Left renal pelvis (tissue), 4 donors: ENCODE measurements around the gene LAD1. TPM values are rescaled to one million over a fixed set of nuclear protein-coding genes. Genes with fewer than 3 reads are reported as not detected.

ENCODE experiments used
- DNase-seq, 4 donors: peaks; one replicate each; pipeline ENCODE4 v3.0.0-alpha.2; 2013; ENCODE audit warnings: low read depth in 4 of 4, low spot score in 3 of 4
- polyA plus RNA-seq, 4 donors: library from polyadenylated mRNA; unstranded; fragments of 120-200 nt; gene quantifications; one replicate each; pipeline ENCODE4 v1.2.1, GENCODE V29; 2013; ENCODE audit not compliant: insufficient read length in 4 of 4

LAD1 gene
- polyA plus RNA-seq, 4 donors: 0.60 to 38.6 (median 29.7) TPM

GRCh38 chr1:201331166-201331565 lies 68.0 kb downstream of the LAD1 start:
- no peak for DNase-seq

Other genes with a start within 250 kb of the LAD1 start
- 100 to 1,000 TPM; 116 to 160 (median 145) TPM for gene TMEM9, start 244.8 kb downstream of the LAD1 start, polyA plus RNA-seq
- 10 to 100 TPM in 1 of 4 donors, 1 to 10 TPM in 1, under 1 TPM in 2; 0.46 to 10.6 (median 1.2) TPM for gene IGFN1, start 208.5 kb downstream of the LAD1 start, polyA plus RNA-seq
- gene PKP1, start 115.8 kb downstream of the LAD1 start, polyA plus RNA-seq: under 1 TPM; 0.09 to 0.40 (median 0.13) TPM
- 10 to 100 TPM; 18.9 to 66.5 (median 56.1) TPM for gene TNNT2, start 21.6 kb downstream of the LAD1 start, polyA plus RNA-seq
- gene TNNI1, start 22.4 kb upstream of the LAD1 start, polyA plus RNA-seq: 10 to 100 TPM in 3 of 4 donors, 1 to 10 TPM in 1; 4.2 to 64.8 (median 54.2) TPM
- 10 to 100 TPM in 3 of 4 donors, 1 to 10 TPM in 1; 9.2 to 36.1 (median 13.6) TPM for gene PHLDA3, start 69.9 kb upstream of the LAD1 start, polyA plus RNA-seq
- gene CSRP1, start 107.8 kb upstream of the LAD1 start, polyA plus RNA-seq: 100 to 1,000 TPM; 137 to 415 (median 143) TPM
- 10 to 100 TPM; 17.4 to 22.2 (median 19.9) TPM for gene NAV1, start 139.8 kb upstream of the LAD1 start, polyA plus RNA-seq